ENCODE data around the gene SP6.

DNA sequence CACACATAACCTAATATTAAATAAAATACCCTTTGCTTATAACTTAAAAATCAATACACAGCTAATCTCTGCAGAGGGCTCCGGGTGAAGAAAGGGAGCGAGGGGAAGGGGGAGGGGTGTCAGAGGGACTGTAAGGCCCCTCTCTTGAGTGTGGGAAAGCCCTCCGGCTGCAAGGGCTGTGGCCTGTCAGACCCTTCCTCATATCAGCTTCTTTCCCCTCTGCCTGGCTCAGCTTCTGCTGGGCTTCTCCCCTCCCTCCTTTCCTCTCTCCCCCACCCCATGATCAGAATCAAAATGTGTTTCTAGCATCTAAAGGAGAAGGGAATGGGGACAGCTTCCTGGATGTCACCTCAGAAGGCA lies 5.3 kb downstream of the SP6 start:
- TF ChIP-seq, protein P1, sequence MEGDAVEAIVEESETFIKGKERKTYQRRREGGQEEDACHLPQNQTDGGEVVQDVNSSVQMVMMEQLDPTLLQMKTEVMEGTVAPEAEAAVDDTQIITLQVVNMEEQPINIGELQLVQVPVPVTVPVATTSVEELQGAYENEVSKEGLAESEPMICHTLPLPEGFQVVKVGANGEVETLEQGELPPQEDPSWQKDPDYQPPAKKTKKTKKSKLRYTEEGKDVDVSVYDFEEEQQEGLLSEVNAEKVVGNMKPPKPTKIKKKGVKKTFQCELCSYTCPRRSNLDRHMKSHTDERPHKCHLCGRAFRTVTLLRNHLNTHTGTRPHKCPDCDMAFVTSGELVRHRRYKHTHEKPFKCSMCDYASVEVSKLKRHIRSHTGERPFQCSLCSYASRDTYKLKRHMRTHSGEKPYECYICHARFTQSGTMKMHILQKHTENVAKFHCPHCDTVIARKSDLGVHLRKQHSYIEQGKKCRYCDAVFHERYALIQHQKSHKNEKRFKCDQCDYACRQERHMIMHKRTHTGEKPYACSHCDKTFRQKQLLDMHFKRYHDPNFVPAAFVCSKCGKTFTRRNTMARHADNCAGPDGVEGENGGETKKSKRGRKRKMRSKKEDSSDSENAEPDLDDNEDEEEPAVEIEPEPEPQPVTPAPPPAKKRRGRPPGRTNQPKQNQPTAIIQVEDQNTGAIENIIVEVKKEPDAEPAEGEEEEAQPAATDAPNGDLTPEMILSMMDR (conservative IDR thresholded peaks at IDR 0.05; ENCODE audit: low read depth, low read length), result no peak
- no peak for TF ChIP-seq EZH2 (IDR thresholded peaks at IDR 0.05; ENCODE audit: low read length, unreplicated experiment)

Measured in PC-3 (cell line).